GM12878 (cell line): ENCODE data around the gene KRTCAP3. TPM values are rescaled to one million over a fixed set of nuclear protein-coding genes. Genes with fewer than 3 reads are reported as not detected.

Experiments
- BMI1 ChIP-seq: fragments of 450-650 bp; IDR thresholded peaks from 2 replicates; pipeline ENCODE4 v1.6.1; 2016; ENCODE audit warnings: mild to moderate bottlenecking, moderate library complexity, borderline replicate concordance
- CUX1 ChIP-seq: IDR thresholded peaks from 2 replicates; pipeline ENCODE4 v1.6.1; 2012; ENCODE audit warnings: improper control_type of control experiment, low read depth, low read length; ENCODE audit not compliant: insufficient replicate concordance
- HCFC1 ChIP-seq: fragments of 150-350 bp; IDR thresholded peaks from 2 replicates; pipeline ENCODE4 v1.6.1; 2014; ENCODE audit warnings: low read length
- KAT2A ChIP-seq: conservative IDR thresholded peaks from 2 replicates; pipeline ENCODE4 v1.6.1; 2011; ENCODE audit warnings: low read depth, low read length; ENCODE audit not compliant: control insufficient read depth
- MEF2B ChIP-seq: fragments of 450-650 bp; IDR thresholded peaks from 2 replicates; pipeline ENCODE4 v1.6.1; 2018; ENCODE audit warnings: mild to moderate bottlenecking, moderate library complexity; ENCODE audit not compliant: partially characterized antibody, poor library complexity, severe bottlenecking
- NBN ChIP-seq: fragments of 450-650 bp; IDR thresholded peaks from 2 replicates; pipeline ENCODE4 v1.6.1; 2016
- SMC3 ChIP-seq: IDR thresholded peaks from 2 replicates; pipeline ENCODE4 v1.6.1; 2011; ENCODE audit warnings: low read length, improper control_type of control experiment, borderline replicate concordance
- ZNF274 ChIP-seq: IDR thresholded peaks from one replicate; pipeline ENCODE4 v1.8.0; 2011; ENCODE audit not compliant: insufficient read length, insufficient read depth
- polyA plus RNA-seq, 11 experiments: library from polyadenylated mRNA; depleted of rRNA in 4 of 11; unstranded in 6 of 11; stranded (reverse) in 5 of 11; fragments of >200 nt; fragmentation: Nextera tagmentation in 4 of 11; fragmentation: Illumina TruSeq in 1 of 11; extraction: Ambion mirVana in 4 of 11; extraction: Trizol in 1 of 11; gene quantifications; 1 replicate in 1 of 11; 2 replicates in 10 of 11; pipeline versions ENCODE4 v1.2.1 to v1.2.3, GENCODE V29; 2011 to 2016; ENCODE audit warnings: inconsistent platforms in 2 of 11, missing spikeins in 2 of 11, low read depth in 1 of 11
- total RNA-seq, 4 experiments: library from RNA; depleted of rRNA in 3 of 4; stranded (reverse); fragments of >200 nt in 3 of 4; fragmentation: Illumina TruSeq in 1 of 4; extraction: Trizol in 1 of 4; gene quantifications; 2 replicates each; pipeline versions ENCODE4 v1.2.1 to v1.2.3, GENCODE V29; 2013 to 2021
- TF ChIP-seq, protein P1 (sequence below): fragments of 450-650 bp; IDR thresholded peaks from 2 replicates; pipeline ENCODE4 v1.6.1; 2016; ENCODE audit warnings: mild to moderate bottlenecking, moderate library complexity, borderline replicate concordance
- TF ChIP-seq, protein P2 (sequence below): IDR thresholded peaks from 2 replicates; pipeline ENCODE4 v1.6.1; 2012; ENCODE audit warnings: low read length, inconsistent platforms
- TF ChIP-seq, protein P3 (sequence below): IDR thresholded peaks from 2 replicates; pipeline ENCODE4 v1.6.1; 2011; ENCODE audit warnings: borderline replicate concordance, low read depth, mild to moderate bottlenecking, moderate library complexity, mixed read lengths, low read length; ENCODE audit not compliant: insufficient read depth; ENCODE audit errors: extremely low read length
- TF ChIP-seq, protein P4 (sequence below): fragments of 450-650 bp; IDR thresholded peaks from 2 replicates; pipeline ENCODE4 v1.6.1; 2017; ENCODE audit warnings: mild to moderate bottlenecking, moderate library complexity

The KRTCAP3 gene
- total and polyA plus RNA-seq, 10 of the 15 experiments (the other 5 are each of a cell fraction or from before 2014, with no cell fraction given), result 0.26 to 2.2 (median 0.82) TPM; not detected in 1

DNA sequence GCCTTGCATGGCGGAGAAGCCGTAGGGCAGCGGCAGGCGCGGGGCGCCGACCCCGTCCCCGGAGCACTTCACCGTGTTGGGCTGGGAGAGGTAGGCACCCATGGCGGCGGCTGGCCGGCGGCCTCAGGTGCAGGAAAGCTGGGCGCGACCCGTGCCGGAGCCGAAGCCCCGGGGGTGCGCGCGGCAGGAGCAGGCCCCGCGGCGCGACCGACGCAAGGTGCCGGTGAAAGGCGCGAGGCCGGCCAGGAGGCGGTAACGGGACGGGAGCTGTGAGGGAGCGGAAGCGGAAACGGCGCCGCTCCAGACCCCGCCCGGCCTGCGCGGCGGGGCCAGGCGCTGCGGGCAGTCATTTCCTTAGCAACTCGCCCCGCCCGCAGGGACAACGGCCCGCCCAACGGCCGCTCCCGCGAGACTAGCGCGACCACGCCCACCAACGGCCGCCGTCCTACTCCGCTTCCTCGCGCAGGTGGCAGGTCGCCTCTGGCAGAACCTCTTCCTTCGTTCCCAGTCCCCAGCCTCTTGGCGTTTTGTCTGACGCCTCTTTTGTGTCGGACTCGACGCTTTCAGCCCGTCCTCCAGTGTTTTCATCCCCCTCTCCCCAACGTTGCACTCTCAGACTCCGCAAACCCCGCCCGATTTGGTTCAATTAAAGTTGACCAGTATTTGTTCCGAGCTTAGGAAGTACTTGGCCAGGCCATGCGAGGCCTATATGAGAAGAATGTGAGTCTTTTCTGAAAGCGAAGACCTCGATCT is 32.7 kb upstream of the KRTCAP3 start, which contains the start of gene PPM1G (continued):
- TF ChIP-seq CUX1 (no peak), ZNF274 (no peak), BMI1 (no peak), NBN (peak; percentile 78), KAT2A (no peak), SMC3 (no peak), HCFC1 (peak; percentile 51; the same call in 1 of the 2 replicates), MEF2B (peak; percentile 9)
- TF ChIP-seq, protein P1, sequence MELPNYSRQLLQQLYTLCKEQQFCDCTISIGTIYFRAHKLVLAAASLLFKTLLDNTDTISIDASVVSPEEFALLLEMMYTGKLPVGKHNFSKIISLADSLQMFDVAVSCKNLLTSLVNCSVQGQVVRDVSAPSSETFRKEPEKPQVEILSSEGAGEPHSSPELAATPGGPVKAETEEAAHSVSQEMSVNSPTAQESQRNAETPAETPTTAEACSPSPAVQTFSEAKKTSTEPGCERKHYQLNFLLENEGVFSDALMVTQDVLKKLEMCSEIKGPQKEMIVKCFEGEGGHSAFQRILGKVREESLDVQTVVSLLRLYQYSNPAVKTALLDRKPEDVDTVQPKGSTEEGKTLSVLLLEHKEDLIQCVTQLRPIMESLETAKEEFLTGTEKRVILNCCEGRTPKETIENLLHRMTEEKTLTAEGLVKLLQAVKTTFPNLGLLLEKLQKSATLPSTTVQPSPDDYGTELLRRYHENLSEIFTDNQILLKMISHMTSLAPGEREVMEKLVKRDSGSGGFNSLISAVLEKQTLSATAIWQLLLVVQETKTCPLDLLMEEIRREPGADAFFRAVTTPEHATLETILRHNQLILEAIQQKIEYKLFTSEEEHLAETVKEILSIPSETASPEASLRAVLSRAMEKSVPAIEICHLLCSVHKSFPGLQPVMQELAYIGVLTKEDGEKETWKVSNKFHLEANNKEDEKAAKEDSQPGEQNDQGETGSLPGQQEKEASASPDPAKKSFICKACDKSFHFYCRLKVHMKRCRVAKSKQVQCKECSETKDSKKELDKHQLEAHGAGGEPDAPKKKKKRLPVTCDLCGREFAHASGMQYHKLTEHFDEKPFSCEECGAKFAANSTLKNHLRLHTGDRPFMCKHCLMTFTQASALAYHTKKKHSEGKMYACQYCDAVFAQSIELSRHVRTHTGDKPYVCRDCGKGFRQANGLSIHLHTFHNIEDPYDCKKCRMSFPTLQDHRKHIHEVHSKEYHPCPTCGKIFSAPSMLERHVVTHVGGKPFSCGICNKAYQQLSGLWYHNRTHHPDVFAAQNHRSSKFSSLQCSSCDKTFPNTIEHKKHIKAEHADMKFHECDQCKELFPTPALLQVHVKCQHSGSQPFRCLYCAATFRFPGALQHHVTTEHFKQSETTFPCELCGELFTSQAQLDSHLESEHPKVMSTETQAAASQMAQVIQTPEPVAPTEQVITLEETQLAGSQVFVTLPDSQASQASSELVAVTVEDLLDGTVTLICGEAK, result peak; percentile 68; the same call in 1 of the 2 replicates
- TF ChIP-seq, protein P2, sequence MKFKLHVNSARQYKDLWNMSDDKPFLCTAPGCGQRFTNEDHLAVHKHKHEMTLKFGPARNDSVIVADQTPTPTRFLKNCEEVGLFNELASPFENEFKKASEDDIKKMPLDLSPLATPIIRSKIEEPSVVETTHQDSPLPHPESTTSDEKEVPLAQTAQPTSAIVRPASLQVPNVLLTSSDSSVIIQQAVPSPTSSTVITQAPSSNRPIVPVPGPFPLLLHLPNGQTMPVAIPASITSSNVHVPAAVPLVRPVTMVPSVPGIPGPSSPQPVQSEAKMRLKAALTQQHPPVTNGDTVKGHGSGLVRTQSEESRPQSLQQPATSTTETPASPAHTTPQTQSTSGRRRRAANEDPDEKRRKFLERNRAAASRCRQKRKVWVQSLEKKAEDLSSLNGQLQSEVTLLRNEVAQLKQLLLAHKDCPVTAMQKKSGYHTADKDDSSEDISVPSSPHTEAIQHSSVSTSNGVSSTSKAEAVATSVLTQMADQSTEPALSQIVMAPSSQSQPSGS, result no peak
- TF ChIP-seq, protein P3, sequence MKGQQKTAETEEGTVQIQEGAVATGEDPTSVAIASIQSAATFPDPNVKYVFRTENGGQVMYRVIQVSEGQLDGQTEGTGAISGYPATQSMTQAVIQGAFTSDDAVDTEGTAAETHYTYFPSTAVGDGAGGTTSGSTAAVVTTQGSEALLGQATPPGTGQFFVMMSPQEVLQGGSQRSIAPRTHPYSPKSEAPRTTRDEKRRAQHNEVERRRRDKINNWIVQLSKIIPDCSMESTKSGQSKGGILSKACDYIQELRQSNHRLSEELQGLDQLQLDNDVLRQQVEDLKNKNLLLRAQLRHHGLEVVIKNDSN, result no peak
- TF ChIP-seq, protein P4, sequence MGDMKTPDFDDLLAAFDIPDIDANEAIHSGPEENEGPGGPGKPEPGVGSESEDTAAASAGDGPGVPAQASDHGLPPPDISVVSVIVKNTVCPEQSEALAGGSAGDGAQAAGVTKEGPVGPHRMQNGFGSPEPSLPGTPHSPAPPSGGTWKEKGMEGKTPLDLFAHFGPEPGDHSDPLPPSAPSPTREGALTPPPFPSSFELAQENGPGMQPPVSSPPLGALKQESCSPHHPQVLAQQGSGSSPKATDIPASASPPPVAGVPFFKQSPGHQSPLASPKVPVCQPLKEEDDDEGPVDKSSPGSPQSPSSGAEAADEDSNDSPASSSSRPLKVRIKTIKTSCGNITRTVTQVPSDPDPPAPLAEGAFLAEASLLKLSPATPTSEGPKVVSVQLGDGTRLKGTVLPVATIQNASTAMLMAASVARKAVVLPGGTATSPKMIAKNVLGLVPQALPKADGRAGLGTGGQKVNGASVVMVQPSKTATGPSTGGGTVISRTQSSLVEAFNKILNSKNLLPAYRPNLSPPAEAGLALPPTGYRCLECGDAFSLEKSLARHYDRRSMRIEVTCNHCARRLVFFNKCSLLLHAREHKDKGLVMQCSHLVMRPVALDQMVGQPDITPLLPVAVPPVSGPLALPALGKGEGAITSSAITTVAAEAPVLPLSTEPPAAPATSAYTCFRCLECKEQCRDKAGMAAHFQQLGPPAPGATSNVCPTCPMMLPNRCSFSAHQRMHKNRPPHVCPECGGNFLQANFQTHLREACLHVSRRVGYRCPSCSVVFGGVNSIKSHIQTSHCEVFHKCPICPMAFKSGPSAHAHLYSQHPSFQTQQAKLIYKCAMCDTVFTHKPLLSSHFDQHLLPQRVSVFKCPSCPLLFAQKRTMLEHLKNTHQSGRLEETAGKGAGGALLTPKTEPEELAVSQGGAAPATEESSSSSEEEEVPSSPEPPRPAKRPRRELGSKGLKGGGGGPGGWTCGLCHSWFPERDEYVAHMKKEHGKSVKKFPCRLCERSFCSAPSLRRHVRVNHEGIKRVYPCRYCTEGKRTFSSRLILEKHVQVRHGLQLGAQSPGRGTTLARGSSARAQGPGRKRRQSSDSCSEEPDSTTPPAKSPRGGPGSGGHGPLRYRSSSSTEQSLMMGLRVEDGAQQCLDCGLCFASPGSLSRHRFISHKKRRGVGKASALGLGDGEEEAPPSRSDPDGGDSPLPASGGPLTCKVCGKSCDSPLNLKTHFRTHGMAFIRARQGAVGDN, result peak; percentile 93
